ENCODE data around the gene SCAF1.
A peak's percentile ranks its signal among the peaks of the same experiment; 100 is the strongest.

SCAF1 gene

GRCh38 chr19:49641688-49642491 is at the start of gene SCAF1:
Gene SCAF1, plus strand, starts transcription at chr19:49642209. Its CDS starts 2,818 bp downstream, at chr19:49645027.
- DNase-seq (ENCODE audit: low read depth in 2 of 3, low spot score in 2 of 3): peak; percentile 93 to 100 (median 94)

- DNase-seq (ENCODE audit: low read depth in 2 of 3, low spot score in 2 of 3): no peak
These were observed 49.4 kb upstream of the SCAF1 start for GRCh38 chr19:49592486-49593232.

GRCh38 chr19:49593233-49594113 is 48.5 kb upstream of the SCAF1 start:
- DNase-seq (ENCODE audit: low read depth in 2 of 3, low spot score in 2 of 3): peak; percentile 83 to 87 (median 84)

GRCh38 chr19:49594157-49594992 is 47.6 kb upstream of the SCAF1 start:
- no peak for DNase-seq (ENCODE audit: low read depth in 2 of 3, low spot score in 2 of 3)

GRCh38 chr19:49594993-49595818 is 46.8 kb upstream of the SCAF1 start:
- no peak for DNase-seq (ENCODE audit: low read depth in 2 of 3, low spot score in 2 of 3)

- no peak for DNase-seq (ENCODE audit: low read depth in 2 of 3, low spot score in 2 of 3)
These were observed 46.1 kb upstream of the SCAF1 start for GRCh38 chr19:49595819-49596404.

- DNase-seq (ENCODE audit: low read depth in 2 of 3, low spot score in 2 of 3): no peak
These were observed 45.6 kb upstream of the SCAF1 start for GRCh38 chr19:49596407-49596806.

- no peak for DNase-seq (ENCODE audit: low read depth in 2 of 3, low spot score in 2 of 3)
These were observed 44.9 kb upstream of the SCAF1 start for GRCh38 chr19:49596954-49597702.

- DNase-seq (ENCODE audit: low read depth in 2 of 3, low spot score in 2 of 3): no peak
These were observed 44.4 kb upstream of the SCAF1 start for GRCh38 chr19:49597703-49597974.

GRCh38 chr19:49599378-49600295 is 42.4 kb upstream of the SCAF1 start:
- no peak for DNase-seq (ENCODE audit: low read depth in 2 of 3, low spot score in 2 of 3)

- DNase-seq (ENCODE audit: low read depth in 2 of 3, low spot score in 2 of 3): no peak
These were observed 40.4 kb upstream of the SCAF1 start for GRCh38 chr19:49601482-49602038.

- DNase-seq (ENCODE audit: low read depth in 2 of 3, low spot score in 2 of 3): no peak
These were observed 39.2 kb upstream of the SCAF1 start for GRCh38 chr19:49602806-49603205.

GRCh38 chr19:49605605-49606004 is 36.4 kb upstream of the SCAF1 start:
- DNase-seq (ENCODE audit: low read depth in 2 of 3, low spot score in 2 of 3): no peak

GRCh38 chr19:49609499-49610092 is 32.4 kb upstream of the SCAF1 start:
- DNase-seq (ENCODE audit: low read depth in 2 of 3, low spot score in 2 of 3): no peak

- no peak for DNase-seq (ENCODE audit: low read depth in 2 of 3, low spot score in 2 of 3)
These were observed 28.6 kb upstream of the SCAF1 start for GRCh38 chr19:49613374-49613773.

- peak in 1 of 3 experiments; percentile 23 for DNase-seq (ENCODE audit: low read depth in 2 of 3, low spot score in 2 of 3)
These were observed 27.7 kb upstream of the SCAF1 start for GRCh38 chr19:49614096-49614833.
